GM13977 (cell line): Measurements from ENCODE around the gene ACAD11.

Experiments used
- DNase-seq: peaks from one replicate; pipeline ENCODE4 v3.0.0; 2012; ENCODE audit warnings: low spot score
- CTCF ChIP-seq: IDR thresholded peaks from 2 replicates; pipeline ENCODE4 v1.5.1; 2012; ENCODE audit warnings: mild to moderate bottlenecking, control low read depth; ENCODE audit not compliant: insufficient read depth; ENCODE audit errors: extremely low read depth, missing control alignments
- in situ Hi-C: fragments of 300-500 bp; cut with MboI; formaldehyde crosslinking; loops from one replicate; pipeline ENCODE4 v1.12.0; 2022; ENCODE audit warnings: low sequenced_read_pairs, low pct_unique_long_range_greater_than_20kb, mixed read lengths, inconsistent platforms; ENCODE audit not compliant: unreplicated experiment

Gene ACAD11

GRCh38 chr3:132681421-132681820 lies 21.8 kb upstream of the ACAD11 start:
- no peak for TF ChIP-seq CTCF
- DNase-seq, result no peak
- in situ Hi-C loops, result no loop called here

- in situ Hi-C loops, result no loop called here
- DNase-seq, result no peak
- TF ChIP-seq CTCF, result no peak
These were observed 20.3 kb upstream of the ACAD11 start for GRCh38 chr3:132679911-132680310.

- no peak for TF ChIP-seq CTCF
- no peak for DNase-seq
- in situ Hi-C loops, result no loop called here
These were observed 15.8 kb upstream of the ACAD11 start for GRCh38 chr3:132675408-132675807.

GRCh38 chr3:132669256-132669777 lies 9.7 kb upstream of the ACAD11 start:
- in situ Hi-C loops, result no loop called here
- DNase-seq, result no peak
- TF ChIP-seq CTCF, result no peak

GRCh38 chr3:132665230-132665745 lies 5.7 kb upstream of the ACAD11 start:
- DNase-seq, result no peak
- TF ChIP-seq CTCF, result no peak
- in situ Hi-C loops, result no loop called here

- no peak for DNase-seq
- in situ Hi-C loops, result no loop called here
- no peak for TF ChIP-seq CTCF
These were observed 2.6 kb upstream of the ACAD11 start for GRCh38 chr3:132662212-132662611.
